ENCODE measurements around the gene MYPN. TPM values are rescaled to one million over a fixed set of nuclear protein-coding genes. Genes with fewer than 3 reads are reported as not detected.

MYPN gene
- total and polyA plus RNA-seq, 2 donors (not counting 1 experiment from before 2014, with no cell fraction given) = not detected

DNA sequence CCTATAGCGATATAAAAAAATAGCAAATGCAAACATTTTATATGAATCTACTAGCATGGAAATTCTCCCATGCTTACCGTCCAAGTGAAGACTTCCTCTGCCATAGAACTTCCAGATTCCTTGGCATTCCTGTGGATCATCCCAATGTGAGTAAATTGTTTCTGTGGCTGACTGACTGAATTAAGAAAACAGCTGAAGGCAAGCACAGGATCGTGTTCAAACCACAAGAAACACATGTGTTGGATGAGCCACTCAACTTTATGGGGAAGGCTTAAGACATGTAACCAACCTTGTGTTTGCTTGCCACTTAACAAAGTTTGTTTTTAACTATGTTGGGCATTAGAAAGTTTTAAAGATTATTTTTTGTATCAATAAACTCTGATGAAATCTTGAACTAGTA is 2.6 kb upstream of the MYPN start:
- Histone ChIP-seq H3K4me2 (replicated peaks; ENCODE audit: low read depth, low read length, poor library complexity, severe bottlenecking) (no peak overlapping the region), H3K27ac (ENCODE audit: low read length in 2 of 2) (no peak overlapping the region), H3K27me3 (replicated peaks in 1 of 4; ENCODE audit: control extremely low read depth in 1 of 4, control insufficient read depth in 3 of 4, insufficient read depth in 4 of 4, low read length in 3 of 4) (peaks cover 0 to 2% (median 0%) of the 10 kb centered on the region in 4 experiments), H3K79me2 (ENCODE audit: control insufficient read depth, insufficient read depth, low read length) (no peaks in the 10 kb centered on the region), H4K20me1 (ENCODE audit: control insufficient read depth, insufficient read depth, low read length, poor library complexity, severe bottlenecking) (no peaks in the 10 kb centered on the region), H3K36me3 (replicated peaks in 1 of 2; ENCODE audit: control extremely low read depth in 1 of 2, control insufficient read depth in 1 of 2, extremely low read depth in 1 of 2, insufficient read depth in 2 of 2, low read length in 1 of 2) (no peaks in the 10 kb centered on the region), H3K9ac (ENCODE audit: low read length) (no peak overlapping the region), H3K9me3 (ENCODE audit: control extremely low read depth in 1 of 3, control insufficient read depth in 2 of 3, insufficient read depth in 1 of 3, low read length in 2 of 3) (no peaks in the 10 kb centered on the region), H3K4me1 (ENCODE audit: control insufficient read depth in 2 of 2, insufficient read depth in 2 of 2, low read length in 2 of 2) (no peaks in the 10 kb centered on the region), H2AFZ (ENCODE audit: insufficient read depth, low read depth, low read length, poor library complexity, severe bottlenecking) (no peak overlapping the region), H3K4me3 (ENCODE audit: control extremely low read depth in 1 of 5, extremely low read depth in 1 of 5, insufficient read depth in 1 of 5, low read depth in 2 of 5, low read length in 4 of 5) (no peak overlapping the region)
- ChIA-PET CTCF (no interaction called here), POLR2A (no interaction called here)
- WGBS (ENCODE audit: insufficient coverage) = 69% methylated on average over 2 of the region's 3 CpGs
- H3K4me3 Mint-ChIP-seq = no peak overlapping the region
- DNase-seq = no peak
- H3K9me3 Mint-ChIP-seq (ENCODE audit: insufficient read depth) = no peaks in the 10 kb centered on the region
- no peak for ATAC-seq (ENCODE audit: low read depth)
- no peaks in the 10 kb centered on the region for H3K27me3 Mint-ChIP-seq
- H3K4me1 Mint-ChIP-seq = peaks cover 2% of the 10 kb centered on the region
- no peak for TF ChIP-seq EZH2 (IDR thresholded peaks at IDR 0.05; ENCODE audit: borderline replicate concordance, insufficient read depth, low read depth, low read length, poor library complexity, severe bottlenecking)
- TF ChIP-seq, protein P1, sequence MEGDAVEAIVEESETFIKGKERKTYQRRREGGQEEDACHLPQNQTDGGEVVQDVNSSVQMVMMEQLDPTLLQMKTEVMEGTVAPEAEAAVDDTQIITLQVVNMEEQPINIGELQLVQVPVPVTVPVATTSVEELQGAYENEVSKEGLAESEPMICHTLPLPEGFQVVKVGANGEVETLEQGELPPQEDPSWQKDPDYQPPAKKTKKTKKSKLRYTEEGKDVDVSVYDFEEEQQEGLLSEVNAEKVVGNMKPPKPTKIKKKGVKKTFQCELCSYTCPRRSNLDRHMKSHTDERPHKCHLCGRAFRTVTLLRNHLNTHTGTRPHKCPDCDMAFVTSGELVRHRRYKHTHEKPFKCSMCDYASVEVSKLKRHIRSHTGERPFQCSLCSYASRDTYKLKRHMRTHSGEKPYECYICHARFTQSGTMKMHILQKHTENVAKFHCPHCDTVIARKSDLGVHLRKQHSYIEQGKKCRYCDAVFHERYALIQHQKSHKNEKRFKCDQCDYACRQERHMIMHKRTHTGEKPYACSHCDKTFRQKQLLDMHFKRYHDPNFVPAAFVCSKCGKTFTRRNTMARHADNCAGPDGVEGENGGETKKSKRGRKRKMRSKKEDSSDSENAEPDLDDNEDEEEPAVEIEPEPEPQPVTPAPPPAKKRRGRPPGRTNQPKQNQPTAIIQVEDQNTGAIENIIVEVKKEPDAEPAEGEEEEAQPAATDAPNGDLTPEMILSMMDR (IDR thresholded peaks at IDR 0.05) = no peak
- no peak overlapping the region for H3K27ac Mint-ChIP-seq
- intact Hi-C loops (cut with micrococcal nuclease) = no loop called here

DNA sequence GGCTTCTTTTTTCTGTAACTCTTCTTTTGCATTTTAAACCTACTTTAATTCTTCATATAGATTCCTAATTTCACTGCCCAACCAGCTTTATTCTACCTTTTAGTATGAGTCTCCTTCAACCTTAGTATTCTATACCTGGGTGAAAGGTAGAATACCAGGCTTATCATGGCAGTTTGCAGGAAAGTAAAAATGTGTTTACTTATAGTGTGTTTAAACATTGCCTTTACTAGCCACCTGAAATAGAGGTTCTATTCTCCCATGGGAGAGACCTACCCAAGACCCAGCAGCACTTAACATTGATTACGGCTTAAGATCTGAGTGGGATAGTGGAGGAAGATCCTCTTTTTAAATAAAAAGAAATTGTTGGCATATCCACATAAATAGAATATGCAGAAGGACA is 1.6 kb upstream of the MYPN start:
- peaks cover 0 to 2% (median 0%) of the 10 kb centered on the region in 4 experiments for H3K27me3 ChIP-seq (replicated peaks in 1 of 4; ENCODE audit: control extremely low read depth in 1 of 4, control insufficient read depth in 3 of 4, insufficient read depth in 4 of 4, low read length in 3 of 4)

More for the DNA sequence above, 1.6 kb upstream of the MYPN start:
- Histone ChIP-seq H3K4me3 (ENCODE audit: control extremely low read depth in 1 of 5, extremely low read depth in 1 of 5, insufficient read depth in 1 of 5, low read depth in 2 of 5, low read length in 4 of 5) (no peak overlapping the region), H3K36me3 (replicated peaks in 1 of 2; ENCODE audit: control extremely low read depth in 1 of 2, control insufficient read depth in 1 of 2, extremely low read depth in 1 of 2, insufficient read depth in 2 of 2, low read length in 1 of 2) (no peaks in the 10 kb centered on the region), H3K9ac (ENCODE audit: low read length) (no peak overlapping the region), H3K4me1 (ENCODE audit: control insufficient read depth in 2 of 2, insufficient read depth in 2 of 2, low read length in 2 of 2) (no peaks in the 10 kb centered on the region), H3K27ac (ENCODE audit: low read length in 2 of 2) (no peak overlapping the region), H3K9me3 (ENCODE audit: control extremely low read depth in 1 of 3, control insufficient read depth in 2 of 3, insufficient read depth in 1 of 3, low read length in 2 of 3) (no peaks in the 10 kb centered on the region), H4K20me1 (ENCODE audit: control insufficient read depth, insufficient read depth, low read length, poor library complexity, severe bottlenecking) (no peaks in the 10 kb centered on the region), H2AFZ (ENCODE audit: insufficient read depth, low read depth, low read length, poor library complexity, severe bottlenecking) (no peak overlapping the region), H3K79me2 (ENCODE audit: control insufficient read depth, insufficient read depth, low read length) (no peaks in the 10 kb centered on the region), H3K4me2 (replicated peaks; ENCODE audit: low read depth, low read length, poor library complexity, severe bottlenecking) (no peak overlapping the region)
- ATAC-seq (ENCODE audit: low read depth) = no peak
- TF ChIP-seq, protein P1 (IDR thresholded peaks at IDR 0.05) = no peak
- TF ChIP-seq EZH2 (IDR thresholded peaks at IDR 0.05; ENCODE audit: borderline replicate concordance, insufficient read depth, low read depth, low read length, poor library complexity, severe bottlenecking) = no peak
- DNase-seq = no peak
- no peaks in the 10 kb centered on the region for H3K4me1 Mint-ChIP-seq
- H3K9me3 Mint-ChIP-seq (ENCODE audit: insufficient read depth) = no peaks in the 10 kb centered on the region
- H3K27me3 Mint-ChIP-seq = no peaks in the 10 kb centered on the region
- ChIA-PET CTCF (no interaction called here), POLR2A (interaction anchor here (0.5 kb wide), 1 partner anchor 32 kb away, joined by 7 read pairs; no protein-coding TSS in a partner anchor)
- H3K27ac Mint-ChIP-seq = no peak overlapping the region
- intact Hi-C loops (cut with micrococcal nuclease) = no loop called here
- WGBS (ENCODE audit: insufficient coverage) = no CpG with 5 or more reads among the region's 1 CpG
- H3K4me3 Mint-ChIP-seq = no peak overlapping the region

All from B cell (primary cell).